Thymus (tissue), 11 donors: ENCODE measurements around the gene NDUFB6. TPM values are rescaled to one million over a fixed set of nuclear protein-coding genes. Genes with fewer than 3 reads are reported as not detected.

ENCODE experiments used
- DNase-seq, 9 donors: peaks; one replicate each; pipeline ENCODE4 v3.0.0-alpha.2; 2013; ENCODE audit warnings: low spot score in 9 of 9, low read depth in 6 of 9, missing footprints in 1 of 9
- H3K27ac ChIP-seq, 2 donors: one replicate each; pipeline ENCODE4 v1.5.1; 2013; ENCODE audit warnings: control low read depth in 1 of 2, low read depth in 1 of 2, low read length in 1 of 2, mild to moderate bottlenecking in 1 of 2, moderate library complexity in 1 of 2
- H3K27me3 ChIP-seq, 2 donors: one replicate each; pipeline ENCODE4 v1.5.1; 2013; ENCODE audit warnings: low read length in 1 of 2; ENCODE audit not compliant: control insufficient read depth in 2 of 2, insufficient read depth in 1 of 2
- H3K36me3 ChIP-seq, 2 donors: one replicate each; pipeline ENCODE4 v1.5.1; 2013; ENCODE audit warnings: low read length in 1 of 2, mild to moderate bottlenecking in 1 of 2, moderate library complexity in 1 of 2; ENCODE audit not compliant: control insufficient read depth in 2 of 2, insufficient read depth in 2 of 2
- H3K4me1 ChIP-seq, 2 donors: one replicate each; pipeline ENCODE4 v1.5.1; 2013; ENCODE audit warnings: low read length in 2 of 2; ENCODE audit not compliant: control insufficient read depth in 2 of 2, insufficient read depth in 2 of 2
- H3K4me3 ChIP-seq, 2 donors: one replicate each; pipeline ENCODE4 v1.5.1; 2013; ENCODE audit warnings: low read length in 2 of 2, control low read depth in 1 of 2, mild to moderate bottlenecking in 1 of 2
- H3K9me3 ChIP-seq, 2 donors: one replicate each; pipeline ENCODE4 v1.5.1; 2013; ENCODE audit warnings: low read length in 1 of 2, mild to moderate bottlenecking in 1 of 2; ENCODE audit not compliant: control insufficient read depth in 2 of 2, insufficient read depth in 1 of 2
- WGBS: extraction: QIAGEN DNeasy Blood & Tissue Kit; methylation state at CpG from one replicate; pipeline ENCODE4 v1.1.7; 2013; 5-methylcytosine and 5-hydroxymethylcytosine counted together
- polyA plus RNA-seq: library from polyadenylated mRNA; stranded (reverse); fragments of 200-250 nt; gene quantifications from one replicate; pipeline ENCODE4 v1.2.3, GENCODE V29; 2013
- total RNA-seq: library from RNA; stranded (reverse); fragments of 120-200 nt; gene quantifications from one replicate; pipeline ENCODE4 v1.2.4, GENCODE V29; 2013
- donor health status: healthy.

Gene NDUFB6
- total and polyA plus RNA-seq, 2 donors, result 42.9 to 58.2 TPM

DNA sequence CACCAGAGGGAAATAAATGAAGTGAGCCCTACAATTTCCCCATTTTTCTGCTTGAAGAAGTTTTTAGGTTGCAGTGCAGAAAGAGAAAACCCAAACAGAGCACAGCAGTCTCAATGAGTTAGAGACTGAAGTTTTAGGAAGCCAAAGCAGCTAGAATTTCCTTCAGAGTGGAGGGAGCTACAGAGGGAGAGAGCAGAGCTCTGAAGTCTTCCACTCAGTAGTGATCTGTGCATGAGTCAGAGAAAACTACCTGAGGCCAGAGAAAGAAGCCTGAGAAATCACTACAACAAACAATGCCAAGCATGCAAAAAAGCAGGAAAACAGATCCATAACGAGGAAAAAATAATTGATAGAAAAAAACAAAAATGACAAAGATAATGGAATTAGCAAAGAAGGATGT is 17.9 kb upstream of the NDUFB6 start:
- no peaks in the 10 kb centered on the region for H3K4me1 ChIP-seq
- DNase-seq, result no peak
- no peaks in the 10 kb centered on the region for H3K36me3 ChIP-seq
- H3K4me3 ChIP-seq, result no peak overlapping the region
- H3K27me3 ChIP-seq, result no peaks in the 10 kb centered on the region
- no peaks in the 10 kb centered on the region for H3K9me3 ChIP-seq
- WGBS, result 95% methylated on average over 1 of the region's 1 CpG
- no peak overlapping the region for H3K27ac ChIP-seq

DNA sequence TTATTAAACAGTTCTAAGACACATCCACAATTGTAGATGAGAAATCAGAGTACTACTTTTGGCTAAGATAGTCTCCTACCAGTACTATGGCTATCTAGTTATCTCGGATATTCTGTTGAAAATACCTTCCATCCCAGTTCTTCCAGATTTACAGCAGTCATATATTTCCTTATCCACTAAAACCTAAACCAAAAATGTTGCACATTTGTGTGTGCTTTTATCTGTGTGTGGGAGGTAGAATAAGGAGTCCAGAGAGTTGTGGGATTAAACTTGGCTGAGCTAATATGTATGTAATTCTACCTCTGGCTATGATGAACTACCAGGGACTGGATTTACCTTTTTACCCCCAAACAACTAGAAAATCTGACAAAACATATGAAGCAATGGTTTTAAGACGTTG is 17.5 kb upstream of the NDUFB6 start:
- no peak overlapping the region for H3K4me3 ChIP-seq
- WGBS, result 60% methylated on average over 2 of the region's 2 CpGs
- no peak overlapping the region for H3K27ac ChIP-seq
- no peaks in the 10 kb centered on the region for H3K27me3 ChIP-seq
- H3K4me1 ChIP-seq, result no peaks in the 10 kb centered on the region
- H3K36me3 ChIP-seq, result no peaks in the 10 kb centered on the region
- DNase-seq, result no peak
- H3K9me3 ChIP-seq, result no peaks in the 10 kb centered on the region

DNA sequence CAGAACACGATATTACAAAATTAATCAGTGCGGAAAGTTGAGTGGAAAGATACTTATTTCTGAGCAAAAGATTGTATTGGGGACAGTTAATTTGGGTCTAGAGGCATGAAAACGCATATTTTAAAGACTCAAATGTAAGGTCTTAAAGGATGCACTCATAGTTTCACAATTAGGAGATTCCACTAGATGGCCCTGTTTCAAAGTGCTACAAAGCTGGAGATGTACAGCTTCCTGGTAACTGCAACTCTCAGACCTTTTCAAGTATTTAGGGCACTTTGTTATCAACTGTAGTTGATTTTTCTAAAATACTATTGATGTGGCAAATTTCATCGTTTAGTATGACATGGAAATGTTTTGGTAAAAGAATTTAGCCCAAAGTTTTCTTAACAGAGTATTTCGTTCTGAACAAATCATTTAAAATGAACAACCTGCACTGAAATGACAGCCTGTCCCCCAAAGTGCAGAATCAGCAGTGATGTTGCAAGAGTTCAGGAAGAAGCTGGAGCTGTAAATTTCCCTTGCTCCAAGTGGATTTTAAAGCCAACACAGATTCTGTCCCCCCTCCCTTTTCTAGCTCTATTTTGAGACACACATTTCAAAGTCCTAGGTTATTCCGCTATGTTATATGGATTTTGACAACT is 16.2 kb upstream of the NDUFB6 start:
- Histone ChIP-seq H3K9me3 (no peaks in the 10 kb centered on the region), H3K27ac (no peak overlapping the region), H3K36me3 (no peaks in the 10 kb centered on the region), H3K27me3 (no peaks in the 10 kb centered on the region), H3K4me3 (no peak overlapping the region), H3K4me1 (no peaks in the 10 kb centered on the region)
- peak in 8 of 9 donors; percentile 7 to 53 (median 20) for DNase-seq
- whole genome bisulfite sequencing, result 51% methylated on average over 6 of the region's 6 CpGs

DNA sequence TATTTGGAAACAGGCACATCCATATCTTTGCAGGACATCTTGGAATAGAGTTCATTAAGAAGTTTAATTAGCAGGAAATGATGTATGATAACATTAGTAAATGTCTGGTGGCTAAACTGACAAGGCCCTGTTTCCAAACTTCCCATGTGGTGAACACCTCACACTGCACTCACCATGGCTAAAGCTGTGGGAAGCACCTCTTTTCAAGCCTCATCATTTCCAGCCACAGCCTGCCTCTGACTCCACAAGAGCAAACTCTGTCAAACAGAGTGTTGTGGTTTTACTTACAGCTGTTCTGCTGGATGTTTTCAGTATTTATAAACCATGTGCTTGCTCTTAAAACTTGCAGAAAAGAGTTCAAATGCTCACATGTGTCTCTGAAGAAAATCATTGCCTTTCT is 14.9 kb upstream of the NDUFB6 start:
- no peaks in the 10 kb centered on the region for H3K27me3 ChIP-seq
- H3K4me3 ChIP-seq, result no peak overlapping the region
- H3K27ac ChIP-seq, result no peak overlapping the region
- H3K4me1 ChIP-seq, result no peaks in the 10 kb centered on the region
- no peaks in the 10 kb centered on the region for H3K36me3 ChIP-seq
- no peaks in the 10 kb centered on the region for H3K9me3 ChIP-seq
- no peak for DNase-seq

DNA sequence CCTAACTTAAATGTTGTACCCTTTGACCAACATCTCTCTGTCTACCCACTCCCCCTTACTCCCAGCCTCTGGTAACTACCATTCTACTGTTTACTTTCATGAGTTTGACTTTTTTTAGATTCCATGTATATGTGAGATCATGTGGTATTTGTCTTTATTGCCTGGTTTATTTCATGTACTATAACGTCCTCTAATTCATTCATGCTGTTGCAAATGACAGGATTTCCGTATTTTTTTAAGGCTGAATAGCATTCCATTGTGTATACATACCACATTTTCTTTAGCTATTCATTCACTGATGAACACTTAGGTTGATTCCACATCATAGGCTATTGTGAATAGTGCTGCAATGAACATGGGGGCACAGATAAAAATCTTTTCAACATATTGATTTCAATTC is 11.8 kb upstream of the NDUFB6 start:
- WGBS, result 67% methylated on average over 2 of the region's 2 CpGs

DNA sequence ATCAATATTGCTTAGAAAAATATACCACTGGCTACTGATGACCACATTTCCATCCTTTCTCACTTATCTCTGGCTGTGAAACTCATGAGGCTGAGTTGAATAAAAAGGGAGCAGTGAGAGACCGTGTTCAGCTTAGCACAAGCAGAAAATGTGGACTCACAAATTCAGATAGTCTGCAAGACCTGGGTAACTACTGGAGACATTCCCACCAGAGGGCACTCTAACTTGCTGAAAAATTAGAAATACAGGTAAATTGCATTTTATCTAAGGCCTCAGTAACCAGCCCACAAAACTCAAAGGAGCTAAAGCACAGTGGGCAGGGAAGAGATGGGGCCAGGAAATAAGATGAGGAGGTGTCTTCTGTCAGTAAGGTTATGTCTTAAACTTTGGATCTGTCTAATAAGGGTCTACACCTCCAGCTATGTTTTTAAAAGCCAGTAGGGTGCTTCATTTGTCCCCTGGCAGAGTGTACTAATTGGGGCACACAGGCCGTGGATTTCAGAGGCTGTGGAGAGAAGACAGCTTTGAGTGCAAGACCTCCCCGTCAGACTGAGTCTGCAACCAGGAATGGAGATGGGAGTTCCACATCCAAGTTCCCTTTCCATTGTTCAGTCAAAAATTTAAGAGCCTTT is 8.7 kb upstream of the NDUFB6 start:
- Histone ChIP-seq H3K36me3 (no peaks in the 10 kb centered on the region), H3K9me3 (no peaks in the 10 kb centered on the region), H3K27ac (no peak overlapping the region), H3K4me3 (no peak overlapping the region), H3K27me3 (peaks cover 3% of the 10 kb centered on the region in 2 donors), H3K4me1 (no peaks in the 10 kb centered on the region)
- peak in 8 of 9 donors; percentile 8 to 64 (median 28) for DNase-seq
- 58% methylated on average over 3 of the region's 3 CpGs for WGBS

More for the DNA sequence above, 11.8 kb upstream of the NDUFB6 start:
- no peak overlapping the region for H3K4me3 ChIP-seq
- no peaks in the 10 kb centered on the region for H3K9me3 ChIP-seq
- no peaks in the 10 kb centered on the region for H3K27me3 ChIP-seq
- H3K27ac ChIP-seq, result no peak overlapping the region
- no peak for DNase-seq
- H3K36me3 ChIP-seq, result no peaks in the 10 kb centered on the region
- H3K4me1 ChIP-seq, result no peaks in the 10 kb centered on the region

DNA sequence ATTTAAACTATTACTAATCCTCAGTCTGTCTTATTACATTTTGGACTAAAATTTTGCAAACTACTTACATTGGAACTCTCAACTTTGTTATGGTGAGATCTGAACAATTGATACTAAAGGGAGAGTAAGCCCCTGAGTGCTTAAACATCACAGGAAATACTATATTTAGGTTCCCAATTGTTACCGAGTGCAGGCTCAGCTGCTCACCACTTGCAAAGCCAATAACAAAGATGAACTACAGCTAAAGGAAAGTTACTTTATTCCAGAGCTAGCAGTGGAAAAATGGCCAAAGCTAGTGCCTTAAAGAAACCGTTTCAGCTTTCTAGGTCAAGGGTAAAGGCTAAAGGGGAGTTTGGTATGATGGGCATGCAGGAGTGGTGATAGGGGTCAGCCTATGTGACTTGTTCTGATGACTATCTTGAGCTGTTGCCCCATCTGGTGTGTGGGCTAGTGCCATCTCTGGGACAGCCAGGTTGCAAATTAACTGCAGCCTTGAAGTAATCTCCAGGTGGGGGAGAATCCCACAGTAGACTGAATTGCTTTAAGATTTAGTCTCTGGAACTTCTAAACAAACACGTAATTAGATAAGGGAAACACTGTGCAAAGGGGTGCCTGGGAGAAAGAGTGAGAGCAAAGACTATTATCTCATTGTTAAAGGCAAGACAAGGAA is 7.8 kb upstream of the NDUFB6 start:
- no peak overlapping the region for H3K4me3 ChIP-seq
- H3K36me3 ChIP-seq, result no peaks in the 10 kb centered on the region
- H3K9me3 ChIP-seq, result no peaks in the 10 kb centered on the region
- no peaks in the 10 kb centered on the region for H3K4me1 ChIP-seq
- WGBS, result 35% methylated on average over 3 of the region's 3 CpGs
- H3K27me3 ChIP-seq, result peaks cover 3% of the 10 kb centered on the region in 2 donors
- no peak overlapping the region for H3K27ac ChIP-seq
- no peak for DNase-seq

DNA sequence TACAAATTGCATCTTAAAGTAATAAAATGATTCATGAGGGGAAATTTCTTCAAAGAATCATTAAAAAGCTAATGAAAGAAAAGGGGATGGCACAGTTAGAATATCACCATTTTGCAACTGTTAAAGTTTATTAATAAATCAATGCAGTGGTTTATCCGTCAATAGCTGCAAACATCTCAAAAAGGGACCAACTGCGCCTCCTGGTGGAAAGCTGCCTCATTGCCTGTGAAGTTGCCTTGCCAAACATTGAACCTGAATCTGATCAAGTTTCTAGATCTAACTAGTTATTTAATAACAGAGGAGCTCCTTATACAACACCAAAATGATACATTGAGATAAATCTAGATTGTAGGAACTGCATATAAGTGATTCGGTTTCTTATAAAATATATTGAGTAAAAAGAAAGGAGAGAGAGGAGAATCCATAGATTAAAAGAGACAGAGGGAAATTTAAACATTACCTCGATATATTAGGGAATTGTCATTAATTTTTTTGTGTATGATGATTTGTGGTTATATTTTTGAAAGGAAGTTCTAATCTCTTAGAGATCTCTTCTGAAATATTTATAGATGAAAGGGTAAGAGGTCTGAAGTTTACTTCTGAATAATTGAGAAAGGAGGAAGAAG is 6.9 kb upstream of the NDUFB6 start:
- Histone ChIP-seq H3K4me3 (no peak overlapping the region), H3K4me1 (no peaks in the 10 kb centered on the region), H3K27me3 (peaks cover 3% of the 10 kb centered on the region in 2 donors), H3K9me3 (no peaks in the 10 kb centered on the region), H3K27ac (no peak overlapping the region), H3K36me3 (no peaks in the 10 kb centered on the region)
- 23% methylated on average over 4 of the region's 4 CpGs for WGBS
- peak in 8 of 9 donors; percentile 15 to 73 (median 48) for DNase-seq

DNA sequence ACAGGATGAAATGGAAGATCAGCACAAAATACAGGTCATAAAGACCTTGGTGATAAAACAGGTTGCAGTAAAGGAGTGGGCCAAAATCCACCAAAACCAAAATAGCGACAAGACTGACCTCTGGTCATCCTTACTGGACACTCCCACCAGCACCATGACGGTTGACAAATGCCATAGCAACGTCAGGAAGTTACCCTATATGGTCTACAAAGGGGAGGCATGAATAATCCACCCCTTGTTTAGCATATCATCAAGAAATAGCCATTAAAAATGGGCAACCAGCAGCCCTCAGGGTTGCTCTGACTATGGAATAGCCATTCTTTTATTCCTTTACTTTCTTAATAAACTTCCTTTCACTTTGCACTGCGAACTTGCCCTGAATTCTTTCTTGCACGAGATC is 6.0 kb upstream of the NDUFB6 start:
- DNase-seq, result no peak
- Histone ChIP-seq H3K36me3 (no peaks in the 10 kb centered on the region), H3K9me3 (no peaks in the 10 kb centered on the region), H3K27me3 (peaks cover 3% of the 10 kb centered on the region in 2 donors), H3K4me3 (no peak overlapping the region), H3K27ac (no peak overlapping the region), H3K4me1 (no peaks in the 10 kb centered on the region)
- WGBS, result 82% methylated on average over 5 of the region's 5 CpGs
